Sigmoid colon (tissue), 7 donors: ENCODE measurements around the gene STAT5A. TPM values are rescaled to one million over a fixed set of nuclear protein-coding genes. Genes with fewer than 3 reads are reported as not detected.

Experiments
- DNase-seq: peaks from one replicate; pipeline ENCODE4 v3.0.0-alpha.2; 2019
- H3K27ac ChIP-seq, 4 donors: fragments of 200-600 bp; sonication (generic); one replicate each; pipeline ENCODE4 v1.5.1; 2016 to 2019; ENCODE audit warnings: mild to moderate bottlenecking in 1 of 4
- H3K27me3 ChIP-seq, 3 donors: fragments of 200-600 bp; sonication (generic); one replicate each; pipeline ENCODE4 v1.5.1; 2019; ENCODE audit warnings: mild to moderate bottlenecking in 1 of 3
- H3K36me3 ChIP-seq, 4 donors: fragments of 200-600 bp; sonication (generic); one replicate each; pipeline ENCODE4 v1.5.1; 2016 to 2019
- H3K4me1 ChIP-seq, 4 donors: fragments of 200-600 bp; sonication (generic); one replicate each; pipeline ENCODE4 v1.5.1; 2017 to 2019
- H3K4me3 ChIP-seq, 4 donors: fragments of 200-600 bp; sonication (generic); one replicate each; pipeline ENCODE4 v1.5.1; 2017 to 2019; ENCODE audit warnings: mild to moderate bottlenecking in 2 of 4, moderate library complexity in 1 of 4
- H3K9me3 ChIP-seq, 4 donors: fragments of 200-600 bp in 3 of 4; sonication (generic) in 3 of 4; one replicate each; pipeline versions ENCODE4 v1.5.1 to v1.6.1; 2013 to 2019
- CTCF ChIP-seq, 4 experiments: fragments of 450-650 bp in 3 of 4; fragments of 200-600 bp in 1 of 4; IDR thresholded peaks; one replicate each; pipeline ENCODE4 v1.5.1; 2016 to 2019; ENCODE audit warnings: antibody characterized with exemption in 4 of 4, mild to moderate bottlenecking in 3 of 4, moderate library complexity in 2 of 4
- EP300 ChIP-seq, 4 donors: sonication (generic); formaldehyde crosslinking; IDR thresholded peaks; one replicate each; pipeline ENCODE4 v1.6.1; 2017; ENCODE audit warnings: antibody characterized with exemption in 4 of 4
- POLR2A ChIP-seq, 2 donors: fragments of 450-650 bp; IDR thresholded peaks; one replicate each; pipeline ENCODE4 v1.6.1; 2016; ENCODE audit warnings: antibody characterized with exemption in 2 of 2, mild to moderate bottlenecking in 2 of 2, moderate library complexity in 2 of 2
- POLR2AphosphoS5 ChIP-seq, 4 donors: sonication (generic); formaldehyde crosslinking; IDR thresholded peaks; one replicate each; pipeline ENCODE4 v1.6.1; 2017; ENCODE audit warnings: antibody characterized with exemption in 4 of 4
- WGBS, 2 donors: extraction: QIAGEN DNeasy Blood & Tissue Kit; methylation state at CpG; one replicate each; pipeline ENCODE4 v1.1.7; 2013; 5-methylcytosine and 5-hydroxymethylcytosine counted together
- intact Hi-C: fragments of 100-400 bp; cut with DNase I; formaldehyde crosslinking; loops from one replicate; pipeline ENCODE4 v1.15.1; 2023
- polyA plus RNA-seq, 3 donors: library from polyadenylated mRNA; stranded (reverse); fragments of 200-250 nt; gene quantifications; one replicate each; pipeline ENCODE4 v1.2.3, GENCODE V29; 2013
- total RNA-seq, 4 donors: library from RNA; depleted of rRNA; stranded (reverse); fragments of >200 nt; gene quantifications; one replicate each; pipeline ENCODE4 v1.1.0, GENCODE V29; 2016
- donor health status: healthy with polysubstance abuse.
- donor health status: Bipolar disorder and iron deficiency.
- donor health status: healthy.

The STAT5A gene
- total and polyA plus RNA-seq, 7 donors = 7.4 to 91.0 (median 57.2) TPM

DNA sequence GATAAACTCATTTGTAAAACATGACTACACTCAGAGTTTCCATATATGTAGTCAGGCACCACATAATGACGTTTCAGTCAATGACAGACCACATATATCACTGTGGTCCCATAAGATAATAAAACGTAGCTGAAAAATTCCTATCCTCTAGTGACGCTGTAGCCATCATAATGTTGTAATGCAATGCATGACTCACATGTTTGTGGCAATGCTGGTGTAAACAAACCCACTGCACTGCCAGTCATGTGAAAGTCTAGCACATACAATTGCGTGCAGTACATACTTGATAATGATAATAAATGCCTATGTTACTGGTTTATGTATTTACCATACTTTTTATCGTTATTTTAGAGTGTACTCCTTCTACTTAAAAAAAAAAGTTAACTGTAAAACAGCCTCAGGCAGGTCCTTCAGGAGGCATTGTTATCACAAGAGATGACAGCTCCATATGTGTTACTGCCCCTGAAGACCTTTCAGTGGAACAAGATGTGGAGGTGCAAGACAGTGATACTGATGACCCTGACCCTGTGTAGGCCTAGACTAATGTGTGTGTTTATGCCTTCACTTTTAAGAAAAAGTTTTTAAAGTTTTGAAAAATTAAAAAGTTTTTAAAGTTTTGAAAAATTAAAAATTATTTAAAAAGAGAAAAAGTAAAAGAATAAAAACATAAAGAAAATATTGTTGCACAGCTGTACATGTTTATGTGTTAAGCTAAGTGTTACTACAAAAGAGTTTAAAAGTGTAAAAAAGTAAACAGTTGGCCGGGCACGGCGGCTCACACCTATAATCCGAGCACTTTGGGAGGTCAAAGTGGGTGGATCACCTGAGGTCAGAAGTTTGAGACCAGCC is 21.2 kb upstream of the STAT5A start:
- TF ChIP-seq CTCF (IDR thresholded peaks at IDR 0.05) = no peak
- TF ChIP-seq POLR2AphosphoS5 (IDR thresholded peaks at IDR 0.05) = peak; percentile 16 to 78 (median 44)
- TF ChIP-seq EP300 (IDR thresholded peaks at IDR 0.05) = peak; percentile 42 to 95 (median 66)
- Histone ChIP-seq H3K27me3 (no peaks in the 10 kb centered on the region), H3K36me3 (no peaks in the 10 kb centered on the region), H3K4me3 (no peak overlapping the region), H3K27ac (peak overlapping the region in 2 of 4 donors; percentile 51 to 94), H3K9me3 (no peaks in the 10 kb centered on the region), H3K4me1 (peaks cover 0 to 57% (median 36%) of the 10 kb centered on the region in 4 donors)
- intact Hi-C loops = no loop called here
- peak; percentile 52 for DNase-seq
- WGBS, 2 donors = 58 to 66% methylated on average over 9 of the region's 9 CpGs

GRCh38 chr17:42268236-42268635 is 20.1 kb upstream of the STAT5A start:
- intact Hi-C loops = no loop called here
- Histone ChIP-seq H3K9me3 (no peaks in the 10 kb centered on the region), H3K36me3 (no peaks in the 10 kb centered on the region), H3K4me1 (peaks cover 0 to 68% (median 47%) of the 10 kb centered on the region in 4 donors), H3K27me3 (no peaks in the 10 kb centered on the region), H3K27ac (peak overlapping the region in 2 of 4 donors; percentile 51 to 94), H3K4me3 (no peak overlapping the region)
- 83% methylated on average over 5 of the region's 5 CpGs for WGBS, 2 donors
- no peak for TF ChIP-seq EP300 (IDR thresholded peaks at IDR 0.05)
- TF ChIP-seq POLR2A (IDR thresholded peaks at IDR 0.05) = no peak
- no peak for TF ChIP-seq POLR2AphosphoS5 (IDR thresholded peaks at IDR 0.05)
- no peak for TF ChIP-seq CTCF (IDR thresholded peaks at IDR 0.05)
- DNase-seq = no peak

- WGBS, 2 donors = 81 to 87% methylated on average over 4 of the region's 4 CpGs
- TF ChIP-seq POLR2AphosphoS5 (IDR thresholded peaks at IDR 0.05) (no peak), EP300 (IDR thresholded peaks at IDR 0.05) (no peak), CTCF (IDR thresholded peaks at IDR 0.05) (no peak), POLR2A (IDR thresholded peaks at IDR 0.05) (no peak)
These were observed 18.1 kb upstream of the STAT5A start for GRCh38 chr17:42270170-42270535.

GRCh38 chr17:42270596-42270995 is 17.7 kb upstream of the STAT5A start:
- H3K36me3 ChIP-seq = no peaks in the 10 kb centered on the region
- no peak overlapping the region for H3K4me3 ChIP-seq
- no peak for DNase-seq
- H3K4me1 ChIP-seq = peaks cover 0 to 87% (median 67%) of the 10 kb centered on the region in 4 donors
- H3K27ac ChIP-seq = peak overlapping the region in 3 of 4 donors; percentile 52 to 94 (median 56)
- intact Hi-C loops = no loop called here
- H3K27me3 ChIP-seq = no peaks in the 10 kb centered on the region
- no peaks in the 10 kb centered on the region for H3K9me3 ChIP-seq
- 75 to 76% methylated on average over 6 of the region's 6 CpGs for WGBS, 2 donors
- TF ChIP-seq EP300 (IDR thresholded peaks at IDR 0.05) = no peak
- no peak for TF ChIP-seq CTCF (IDR thresholded peaks at IDR 0.05)
- no peak for TF ChIP-seq POLR2AphosphoS5 (IDR thresholded peaks at IDR 0.05)
- no peak for TF ChIP-seq POLR2A (IDR thresholded peaks at IDR 0.05)

More at GRCh38 chr17:42270170-42270535, 18.1 kb upstream of the STAT5A start:
- no peak for DNase-seq
- intact Hi-C loops = no loop called here
- Histone ChIP-seq H3K27ac (peak overlapping the region in 3 of 4 donors; percentile 52 to 94 (median 56)), H3K27me3 (no peaks in the 10 kb centered on the region), H3K4me3 (no peak overlapping the region), H3K9me3 (no peaks in the 10 kb centered on the region), H3K4me1 (peaks cover 0 to 87% (median 66%) of the 10 kb centered on the region in 4 donors), H3K36me3 (no peaks in the 10 kb centered on the region)
